Natural killer cell (primary cell): ENCODE measurements around the gene CAPN5. TPM values are rescaled to one million over a fixed set of nuclear protein-coding genes. Genes with fewer than 3 reads are reported as not detected.
A peak's percentile ranks its signal among the peaks of the same experiment; 100 is the strongest.

Experiments
- ATAC-seq, 3 donors: fragments of 150-1000 bp in 2 of 3; fragments of 200-7000 bp in 1 of 3; cut with Tn5 transposase; 1 replicate in 1 of 3; 2 replicates in 2 of 3; pipeline ENCODE4 v1.10.0; 2021; ENCODE audit warnings: mild to moderate bottlenecking in 2 of 3, moderate library complexity in 2 of 3
- DNase-seq, 2 donors: peaks; one replicate each; pipeline versions ENCODE4 v3.0.0 to v3.0.0-alpha.2; 2013 to 2021; ENCODE audit warnings: mixed read lengths in 1 of 2
- H3K27ac ChIP-seq: one replicate; pipeline ENCODE4 v1.5.1; 2013; ENCODE audit warnings: mild to moderate bottlenecking, low read length
- H3K27me3 ChIP-seq: one replicate; pipeline ENCODE4 v1.6.1; 2013; ENCODE audit warnings: low read length; ENCODE audit not compliant: control insufficient read depth, insufficient read depth
- H3K36me3 ChIP-seq: one replicate; pipeline ENCODE4 v1.6.1; 2013; ENCODE audit warnings: low read length; ENCODE audit not compliant: control insufficient read depth, insufficient read depth
- H3K4me1 ChIP-seq: one replicate; pipeline ENCODE4 v1.6.1; 2013; ENCODE audit warnings: low read length; ENCODE audit not compliant: control insufficient read depth, insufficient read depth
- H3K4me3 ChIP-seq: one replicate; pipeline ENCODE4 v1.5.1; 2013; ENCODE audit warnings: low read length
- H3K9me3 ChIP-seq: one replicate; pipeline ENCODE4 v1.6.1; 2013; ENCODE audit warnings: low read length; ENCODE audit not compliant: control insufficient read depth, insufficient read depth
- H3K27ac Mint-ChIP-seq, 2 donors: one replicate each; pipeline ENCODE4 v1.8.0; 2022; ENCODE audit warnings: mild to moderate bottlenecking in 2 of 2, mixed read lengths in 2 of 2, moderate library complexity in 1 of 2
- H3K27me3 Mint-ChIP-seq, 2 donors: one replicate each; pipeline ENCODE4 v1.8.0; 2022; ENCODE audit warnings: low read depth in 2 of 2, mixed read lengths in 2 of 2
- H3K36me3 Mint-ChIP-seq: one replicate; pipeline ENCODE4 v1.8.0; 2022; ENCODE audit warnings: mixed read lengths
- H3K4me1 Mint-ChIP-seq, 2 donors: one replicate each; pipeline ENCODE4 v1.8.0; 2022; ENCODE audit warnings: mixed read lengths in 2 of 2
- H3K4me3 Mint-ChIP-seq: one replicate; pipeline ENCODE4 v1.8.0; 2022; ENCODE audit warnings: mild to moderate bottlenecking, moderate library complexity, mixed read lengths
- H3K9me3 Mint-ChIP-seq, 2 donors: one replicate each; pipeline ENCODE4 v1.8.0; 2022; ENCODE audit warnings: mixed read lengths in 2 of 2
- CTCF ChIP-seq: fragments of 200-600 bp; IDR thresholded peaks from one replicate; pipeline ENCODE4 v1.8.0; 2022; ENCODE audit warnings: antibody characterized with exemption
- WGBS: methylation state at CpG from one replicate; pipeline ENCODE4 v1.1.7; 2013; ENCODE audit warnings: missing lambda C conversion rate; ENCODE audit not compliant: insufficient coverage; 5-methylcytosine and 5-hydroxymethylcytosine counted together
- intact Hi-C: fragments of 100-400 bp; cut with micrococcal nuclease; formaldehyde crosslinking; loops from one replicate; pipeline ENCODE4 v1.14.2; 2022
- total RNA-seq, 4 donors: library from RNA; stranded (reverse); fragments of 120-200 nt in 1 of 4; gene quantifications; one replicate each; pipeline versions ENCODE4 v1.2.3 to v1.2.4, GENCODE V29; 2013 to 2022

CAPN5 gene
- total RNA-seq, 3 donors from 2014 or later (not counting 1 experiment from before 2014, with no cell fraction given): 32.3 to 34.5 (median 34.3) TPM

GRCh38 chr11:77029829-77030228 lies 36.9 kb upstream of the CAPN5 start:
- intact Hi-C loops: no loop called here
- WGBS: 84% methylated on average over 7 of the region's 7 CpGs
- H3K9me3 ChIP-seq: no peaks in the 10 kb centered on the region

GRCh38 chr11:77030834-77031414 lies 35.8 kb upstream of the CAPN5 start:
- 85% methylated on average over 12 of the region's 12 CpGs for WGBS
- H3K4me1 ChIP-seq: no peaks in the 10 kb centered on the region
- intact Hi-C loops: no loop called here

More at GRCh38 chr11:77029829-77030228, 36.9 kb upstream of the CAPN5 start:
- H3K4me3 Mint-ChIP-seq: no peak overlapping the region
- peaks cover 19 to 24% of the 10 kb centered on the region in 2 donors for H3K27me3 Mint-ChIP-seq
- Histone ChIP-seq H3K27ac (no peak overlapping the region), H3K27me3 (no peaks in the 10 kb centered on the region), H3K36me3 (no peaks in the 10 kb centered on the region), H3K4me3 (no peak overlapping the region), H3K4me1 (no peaks in the 10 kb centered on the region)
- H3K9me3 Mint-ChIP-seq: no peaks in the 10 kb centered on the region
- DNase-seq (no peak), ATAC-seq (no peak)
- TF ChIP-seq CTCF: no peak
- H3K36me3 Mint-ChIP-seq: no peaks in the 10 kb centered on the region
- no peaks in the 10 kb centered on the region for H3K4me1 Mint-ChIP-seq
- no peak overlapping the region for H3K27ac Mint-ChIP-seq

GRCh38 chr11:77031599-77031998 lies 35.2 kb upstream of the CAPN5 start:
- no peaks in the 10 kb centered on the region for H3K36me3 Mint-ChIP-seq
- no peak for DNase-seq
- intact Hi-C loops: no loop called here

More at GRCh38 chr11:77030834-77031414, 35.8 kb upstream of the CAPN5 start:
- H3K4me3 ChIP-seq: no peak overlapping the region
- H3K27me3 ChIP-seq: no peaks in the 10 kb centered on the region
- no peak for DNase-seq
- no peaks in the 10 kb centered on the region for H3K36me3 ChIP-seq
- TF ChIP-seq CTCF: no peak
- H3K27ac ChIP-seq: no peak overlapping the region
- ATAC-seq: peak in 1 of 3 donors; percentile 27
- H3K9me3 ChIP-seq: no peaks in the 10 kb centered on the region
- Mint-ChIP-seq H3K36me3 (no peaks in the 10 kb centered on the region), H3K4me3 (no peak overlapping the region), H3K9me3 (no peaks in the 10 kb centered on the region), H3K27me3 (peaks cover 19 to 35% of the 10 kb centered on the region in 2 donors), H3K27ac (no peak overlapping the region), H3K4me1 (no peaks in the 10 kb centered on the region)

More at GRCh38 chr11:77031599-77031998, 35.2 kb upstream of the CAPN5 start:
- Histone ChIP-seq H3K27me3 (no peaks in the 10 kb centered on the region), H3K27ac (no peak overlapping the region), H3K4me3 (no peak overlapping the region), H3K9me3 (no peaks in the 10 kb centered on the region), H3K4me1 (no peaks in the 10 kb centered on the region), H3K36me3 (no peaks in the 10 kb centered on the region)
- no peaks in the 10 kb centered on the region for H3K4me1 Mint-ChIP-seq
- 100% methylated on average over 1 of the region's 3 CpGs for WGBS
- no peaks in the 10 kb centered on the region for H3K9me3 Mint-ChIP-seq
- H3K27ac Mint-ChIP-seq: no peak overlapping the region
- H3K4me3 Mint-ChIP-seq: no peak overlapping the region
- H3K27me3 Mint-ChIP-seq: peaks cover 19 to 41% of the 10 kb centered on the region in 2 donors
- ATAC-seq: no peak
- no peak for TF ChIP-seq CTCF
